Fibroblast of skin of abdomen (primary cell): ENCODE data around the gene PRDM15.

ENCODE experiments used
- DNase-seq: peaks from one replicate; pipeline ENCODE4 v3.0.0-alpha.2; 2013

Gene PRDM15

DNA sequence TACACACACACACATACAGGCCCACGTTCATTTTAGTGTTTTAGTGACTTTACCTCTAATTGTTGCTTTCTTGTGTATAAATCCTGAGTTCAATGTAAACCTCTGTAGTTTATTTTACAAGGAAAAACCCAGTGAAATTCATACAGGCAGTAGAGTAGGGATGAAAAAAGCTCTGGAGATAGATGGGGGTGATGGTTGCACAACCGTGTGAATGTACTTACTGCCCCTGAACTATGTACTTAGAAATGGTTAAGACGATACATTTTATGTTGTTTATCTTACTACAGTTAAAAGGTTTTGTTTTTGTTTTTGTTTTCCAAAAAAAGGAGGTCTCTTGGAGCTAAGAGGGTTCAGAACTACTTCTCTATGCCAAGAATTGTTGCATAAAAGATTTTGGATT lies 29.7 kb upstream of the PRDM15 start:
- no peak for DNase-seq

GRCh38 chr21:41907496-41908258 lies 28.5 kb upstream of the PRDM15 start:
- no peak for DNase-seq

GRCh38 chr21:41906770-41907169 lies 27.6 kb upstream of the PRDM15 start:
- no peak for DNase-seq

GRCh38 chr21:41903559-41904351 lies 24.6 kb upstream of the PRDM15 start:
- no peak for DNase-seq

- no peak for DNase-seq
Observed at GRCh38 chr21:41902946-41903345, 23.8 kb upstream of the PRDM15 start.

GRCh38 chr21:41901782-41902181 lies 22.6 kb upstream of the PRDM15 start:
- DNase-seq: no peak

- DNase-seq: no peak
Observed at GRCh38 chr21:41901099-41901498, 22.0 kb upstream of the PRDM15 start.

DNA sequence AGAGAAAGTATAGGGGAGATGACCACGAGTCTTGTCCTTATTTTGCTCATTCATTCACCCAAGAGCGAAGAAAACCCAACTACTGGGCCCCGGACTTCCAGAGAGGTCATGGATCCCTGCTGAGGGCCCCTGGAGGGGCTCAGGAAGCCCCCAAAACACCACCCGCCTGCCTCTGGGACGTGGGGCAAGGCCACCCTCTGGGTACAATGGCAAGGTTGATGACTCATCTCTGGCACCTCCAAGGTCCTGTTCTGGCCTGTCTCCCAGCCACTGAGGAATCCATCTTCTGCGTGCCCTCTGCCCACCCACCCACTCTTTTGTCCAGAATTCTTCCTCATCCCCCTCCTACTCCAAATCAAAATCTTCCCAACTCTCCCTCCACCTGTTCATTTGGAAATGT lies 21.3 kb upstream of the PRDM15 start:
- DNase-seq: no peak

DNA sequence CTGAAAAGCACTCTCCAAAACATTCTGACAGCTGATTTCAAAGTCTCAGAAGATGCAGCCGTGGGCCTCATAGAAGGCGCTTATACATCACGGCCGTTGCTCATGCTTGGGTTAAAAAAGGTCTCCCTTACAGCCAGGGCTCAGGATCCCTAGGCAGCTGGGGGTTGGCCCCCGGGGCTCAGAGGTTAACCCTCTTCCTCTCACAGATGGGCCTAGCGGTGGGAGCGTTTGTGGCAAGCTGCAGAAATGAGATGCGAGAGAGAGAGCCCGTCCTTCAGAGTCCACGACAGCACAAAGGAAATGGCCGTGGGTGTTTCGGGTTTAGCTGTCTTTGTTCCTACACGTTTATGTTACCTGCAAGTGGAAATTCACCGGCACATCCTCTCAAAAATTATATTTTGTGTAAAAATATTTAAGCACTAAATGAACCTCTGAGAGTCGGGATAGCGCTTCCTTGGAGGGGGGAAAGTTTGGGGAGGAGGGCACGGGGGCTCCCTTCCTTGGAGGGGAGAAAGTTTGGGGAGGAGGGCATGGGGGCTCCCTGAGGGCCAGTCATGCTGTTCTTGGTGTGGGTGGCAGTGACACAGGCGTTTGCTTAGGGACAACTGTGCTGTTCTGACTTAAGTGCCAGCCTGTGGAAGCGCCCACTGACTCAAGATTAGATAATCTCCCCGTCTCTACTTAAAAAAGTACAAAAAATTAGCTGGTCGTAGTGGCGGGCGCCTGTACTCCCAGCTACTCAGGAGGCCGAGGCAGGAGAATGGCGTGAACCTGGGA lies 20.5 kb upstream of the PRDM15 start:
- DNase-seq: no peak

- no peak for DNase-seq
Observed at GRCh38 chr21:41898998-41899397, 19.9 kb upstream of the PRDM15 start.

GRCh38 chr21:41897700-41898099 lies 18.6 kb upstream of the PRDM15 start:
- DNase-seq: no peak

GRCh38 chr21:41897047-41897669 lies 18.0 kb upstream of the PRDM15 start:
- no peak for DNase-seq

DNA sequence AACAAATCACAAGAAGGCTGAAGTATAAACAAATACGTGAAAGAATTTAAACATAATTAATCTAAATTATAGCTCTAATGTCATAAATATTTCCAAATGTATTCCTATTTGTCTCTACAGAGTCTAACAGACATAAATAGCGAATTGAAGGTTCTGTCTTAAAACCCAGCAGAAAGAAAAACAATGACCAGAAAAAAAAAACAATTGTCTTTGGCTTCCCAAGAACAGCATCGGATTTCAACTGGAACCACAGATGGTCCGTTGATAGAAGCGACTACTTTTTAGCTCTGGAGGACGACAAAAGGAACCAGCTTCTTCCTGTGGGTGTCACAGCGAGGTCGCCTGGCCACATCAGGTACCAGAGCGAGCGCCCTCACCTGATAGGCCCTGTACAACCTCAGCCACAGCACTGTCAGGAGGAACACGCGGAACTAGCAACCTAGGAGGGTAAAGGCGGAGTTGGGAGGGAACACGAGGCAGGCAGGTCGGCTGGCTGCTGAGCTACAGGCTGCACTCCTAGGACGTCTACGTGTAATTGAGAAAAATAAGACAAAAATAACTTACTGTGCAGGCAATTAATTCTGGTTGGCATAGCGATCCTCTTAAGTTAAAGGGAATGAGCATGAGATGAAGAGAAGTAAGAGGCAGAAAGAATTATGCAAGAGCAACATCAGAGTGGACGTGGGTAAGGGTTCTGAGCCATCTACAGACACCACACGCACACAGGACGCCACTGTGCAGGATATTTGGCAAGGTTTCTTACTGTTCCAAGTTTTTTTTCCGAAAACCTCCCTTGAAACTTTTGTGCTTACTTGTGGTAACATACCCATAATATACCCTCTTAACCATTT lies 16.7 kb upstream of the PRDM15 start:
- no peak for DNase-seq

DNA sequence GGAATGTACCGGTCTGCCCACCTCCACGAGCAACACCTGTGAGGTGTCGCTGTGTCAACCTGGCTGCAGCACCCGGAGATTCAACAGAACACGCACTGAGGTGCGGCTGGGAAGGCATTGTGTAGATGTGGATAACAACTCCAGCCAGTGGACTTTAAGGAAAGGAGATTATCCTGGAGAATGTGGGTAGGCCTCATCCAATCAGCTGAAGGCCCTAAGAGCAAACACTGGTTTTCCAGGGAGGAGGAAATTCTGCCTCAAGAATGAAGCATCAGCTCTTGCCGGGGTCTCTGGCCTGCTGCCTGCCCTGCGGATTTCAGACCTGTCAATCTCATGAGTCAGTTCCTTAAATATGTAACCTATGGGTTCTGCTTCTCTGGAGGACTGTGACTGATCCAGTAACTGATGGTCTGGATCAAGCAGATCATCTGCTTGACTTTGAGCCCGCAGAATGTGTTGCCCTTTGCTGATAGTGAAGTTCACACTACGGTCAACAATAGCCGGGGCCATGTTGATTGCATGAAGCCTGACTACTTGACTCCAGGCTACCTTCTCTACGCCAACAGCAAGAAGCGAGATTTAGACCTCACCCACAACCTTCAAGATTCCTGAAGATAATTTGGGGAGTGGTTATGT lies 15.9 kb upstream of the PRDM15 start:
- DNase-seq: peak; percentile 89

- no peak for DNase-seq
Observed at GRCh38 chr21:41894511-41894910, 15.4 kb upstream of the PRDM15 start.

GRCh38 chr21:41892726-41893125 lies 13.6 kb upstream of the PRDM15 start:
- no peak for DNase-seq

DNA sequence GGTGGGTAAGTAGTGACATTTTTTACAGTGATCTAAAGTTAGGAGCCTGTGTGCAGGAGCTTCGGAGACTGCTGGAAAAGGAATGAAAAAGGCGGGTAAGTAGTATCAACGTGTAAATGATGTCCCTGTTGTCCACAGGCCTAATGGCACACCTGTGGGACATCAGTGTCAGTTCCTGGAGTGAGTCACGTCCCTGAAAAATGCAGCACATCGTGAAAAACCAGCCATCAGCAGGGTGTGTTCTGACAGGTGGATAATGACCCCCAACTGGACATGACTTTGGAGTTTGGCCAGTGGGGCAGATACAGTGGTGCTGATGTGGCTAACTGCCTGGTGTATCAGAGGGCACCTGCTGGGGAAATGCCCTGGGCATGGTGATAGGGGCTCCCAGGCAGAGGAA lies 12.0 kb upstream of the PRDM15 start:
- no peak for DNase-seq

DNA sequence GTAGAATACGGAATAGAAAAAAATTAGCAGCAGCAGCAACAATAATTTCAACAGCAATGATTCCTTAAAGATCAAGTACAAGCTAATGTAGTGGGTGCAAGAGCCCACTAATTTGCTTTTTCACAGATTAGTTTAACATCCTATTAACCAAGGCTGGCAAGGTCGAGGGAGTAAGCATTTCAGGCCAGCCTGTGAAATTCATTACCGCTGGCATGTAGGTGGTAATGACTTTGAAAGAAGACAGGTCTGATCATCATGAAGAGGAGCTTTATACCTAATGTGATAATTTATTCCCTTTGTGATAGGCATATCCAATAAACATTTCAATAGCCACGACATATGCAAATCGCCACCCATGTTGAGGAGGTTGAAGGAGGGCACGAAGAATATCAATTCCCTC lies 11.2 kb upstream of the PRDM15 start:
- DNase-seq: no peak

DNA sequence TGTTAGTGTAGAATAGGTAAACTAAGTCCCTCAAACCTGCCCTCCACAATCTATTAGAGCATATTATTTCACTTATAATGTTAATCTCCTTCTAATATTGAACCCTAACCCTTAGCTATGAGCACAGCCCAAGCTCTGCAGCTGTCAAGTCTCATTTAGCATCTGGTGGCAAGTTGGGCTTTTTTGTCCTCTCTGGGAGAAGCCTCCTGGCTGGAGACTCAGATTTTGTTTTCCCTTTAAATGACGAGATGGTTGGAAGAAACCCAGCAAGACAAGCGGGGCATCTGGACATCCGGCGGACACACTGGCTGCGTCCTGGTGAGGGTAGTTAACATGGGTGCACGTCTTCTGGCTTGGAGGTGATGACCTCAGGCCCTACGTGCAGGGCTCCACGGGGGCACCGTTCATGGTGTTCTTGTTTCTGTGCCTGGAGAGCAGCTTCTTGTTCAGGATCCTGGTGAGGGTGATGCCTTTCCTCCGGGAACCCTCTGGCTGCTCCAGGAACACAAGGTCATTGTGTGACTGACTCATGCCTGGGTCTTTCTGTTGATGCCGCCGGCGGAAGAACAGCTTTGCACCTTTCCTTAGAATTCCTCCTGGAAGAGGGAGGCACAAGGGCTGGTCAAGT lies 9.7 kb upstream of the PRDM15 start:
- DNase-seq: no peak

DNA sequence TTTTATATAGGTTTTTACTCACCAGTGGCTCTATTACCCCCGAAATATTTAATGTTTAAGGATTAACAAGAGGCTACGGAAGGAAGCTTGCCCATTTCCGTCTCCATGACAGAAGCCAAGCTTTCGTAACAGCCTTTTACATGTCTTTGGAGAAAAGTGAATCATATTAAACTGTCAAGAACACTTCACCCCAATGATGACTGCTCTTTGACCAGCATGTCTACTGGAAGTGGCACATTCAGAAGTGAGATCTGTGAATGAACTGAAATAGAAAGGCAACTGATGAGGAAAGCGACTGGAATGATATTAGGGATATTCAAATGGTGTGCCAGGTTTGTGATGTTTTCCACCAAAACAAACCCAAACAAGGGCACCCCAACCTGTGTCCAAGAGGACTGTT lies 8.5 kb upstream of the PRDM15 start:
- no peak for DNase-seq

DNA sequence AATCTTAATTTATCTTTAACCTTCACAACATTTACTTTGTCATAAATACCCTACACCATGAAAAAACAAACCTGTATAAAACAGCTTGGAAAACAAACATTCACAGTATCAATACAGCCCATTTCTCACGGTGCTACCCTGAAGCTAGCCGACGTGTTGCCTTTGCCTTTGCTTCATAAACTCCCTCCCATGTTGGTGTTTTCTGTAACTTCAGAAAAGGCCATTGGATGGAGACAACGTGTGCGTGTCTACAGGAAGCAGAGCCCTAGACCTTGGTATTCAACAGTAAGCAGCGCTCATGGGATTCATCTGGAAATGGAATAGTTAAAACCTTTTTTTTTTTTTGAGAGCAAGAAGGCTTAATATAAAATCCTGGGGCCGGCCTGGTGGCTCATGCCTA lies 7.2 kb upstream of the PRDM15 start:
- DNase-seq: no peak
